ENCODE data around the gene INO80E.

DNA sequence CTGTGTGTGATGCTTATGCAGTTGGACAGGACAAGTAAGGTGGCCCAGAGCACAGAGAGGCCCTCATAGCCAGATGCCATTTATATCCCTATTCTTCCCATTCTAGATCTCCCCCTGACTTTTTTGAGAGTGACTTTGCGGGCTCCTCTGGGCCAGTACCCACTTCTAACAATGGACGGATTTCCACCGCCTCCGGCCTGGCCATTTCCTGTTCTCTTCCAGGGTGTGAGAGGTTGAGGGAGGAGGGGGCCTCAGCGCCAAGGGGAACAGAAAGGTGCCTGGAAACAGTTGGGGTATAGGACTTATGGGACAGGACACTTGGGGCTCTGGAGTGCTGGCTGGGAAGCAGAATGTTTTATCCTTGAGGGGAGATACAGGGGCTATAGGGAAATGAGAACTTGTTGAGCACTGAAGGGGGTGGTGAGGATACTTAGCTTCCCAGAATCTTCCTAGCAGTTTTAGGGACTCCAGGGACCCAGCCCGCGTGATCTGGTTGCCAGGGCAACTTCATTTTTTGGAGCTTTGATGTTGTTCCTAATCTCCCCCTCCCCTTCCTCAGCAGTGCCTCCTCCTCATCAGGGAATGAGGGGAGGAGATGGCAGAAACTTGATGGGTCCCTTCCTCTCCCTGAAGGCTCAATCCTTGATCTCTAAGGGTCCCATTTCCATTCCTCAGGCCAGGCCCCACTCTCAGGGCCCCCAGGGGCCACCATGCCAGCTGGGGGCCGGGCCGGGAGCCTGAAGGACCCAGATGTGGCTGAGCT lies 18.8 kb upstream of the INO80E start:
- TF ChIP-seq POLR2A (IDR thresholded peaks at IDR 0.05; ENCODE audit: low read depth, low read length) = peak; percentile 70
- TF ChIP-seq, protein P1, sequence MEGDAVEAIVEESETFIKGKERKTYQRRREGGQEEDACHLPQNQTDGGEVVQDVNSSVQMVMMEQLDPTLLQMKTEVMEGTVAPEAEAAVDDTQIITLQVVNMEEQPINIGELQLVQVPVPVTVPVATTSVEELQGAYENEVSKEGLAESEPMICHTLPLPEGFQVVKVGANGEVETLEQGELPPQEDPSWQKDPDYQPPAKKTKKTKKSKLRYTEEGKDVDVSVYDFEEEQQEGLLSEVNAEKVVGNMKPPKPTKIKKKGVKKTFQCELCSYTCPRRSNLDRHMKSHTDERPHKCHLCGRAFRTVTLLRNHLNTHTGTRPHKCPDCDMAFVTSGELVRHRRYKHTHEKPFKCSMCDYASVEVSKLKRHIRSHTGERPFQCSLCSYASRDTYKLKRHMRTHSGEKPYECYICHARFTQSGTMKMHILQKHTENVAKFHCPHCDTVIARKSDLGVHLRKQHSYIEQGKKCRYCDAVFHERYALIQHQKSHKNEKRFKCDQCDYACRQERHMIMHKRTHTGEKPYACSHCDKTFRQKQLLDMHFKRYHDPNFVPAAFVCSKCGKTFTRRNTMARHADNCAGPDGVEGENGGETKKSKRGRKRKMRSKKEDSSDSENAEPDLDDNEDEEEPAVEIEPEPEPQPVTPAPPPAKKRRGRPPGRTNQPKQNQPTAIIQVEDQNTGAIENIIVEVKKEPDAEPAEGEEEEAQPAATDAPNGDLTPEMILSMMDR (IDR thresholded peaks at IDR 0.05; ENCODE audit: extremely low read depth in 1 of 2, insufficient read depth in 1 of 2, low read depth in 1 of 2, low read length in 2 of 2) = no peak

All from endothelial cell of umbilical vein (primary cell).